IPS DF 6.9 (cell line): ENCODE measurements around the gene TSPAN10.

ENCODE experiments used
- DNase-seq: peaks from one replicate; pipeline ENCODE4 v3.0.0-alpha.2; 2013; ENCODE audit warnings: low read depth, low spot score
- H3K27ac ChIP-seq: one replicate; pipeline ENCODE4 v1.5.1; 2013; ENCODE audit warnings: low read length, control low read depth
- H3K27me3 ChIP-seq: 2 replicates; pipeline ENCODE4 v1.6.1; 2013; ENCODE audit warnings: mild to moderate bottlenecking, low read length; ENCODE audit not compliant: control insufficient read depth, insufficient read depth
- H3K36me3 ChIP-seq: 2 replicates; pipeline ENCODE4 v1.6.1; 2013; ENCODE audit warnings: low read length; ENCODE audit not compliant: control insufficient read depth, insufficient read depth
- H3K4me1 ChIP-seq: 2 replicates; pipeline ENCODE4 v1.6.1; 2013; ENCODE audit warnings: low read length; ENCODE audit not compliant: control insufficient read depth, insufficient read depth
- H3K4me3 ChIP-seq: 2 replicates; pipeline ENCODE4 v1.5.1; 2013; ENCODE audit warnings: mild to moderate bottlenecking, low read length
- H3K9me3 ChIP-seq: 2 replicates; pipeline ENCODE4 v1.6.1; 2013; ENCODE audit warnings: low read length, inconsistent platforms; ENCODE audit not compliant: control insufficient read depth, insufficient read depth
- WGBS: extraction: QIAGEN DNeasy Blood & Tissue Kit; methylation state at CpG from one replicate; pipeline ENCODE4 v1.1.7; 2013; ENCODE audit warnings: mixed read lengths, missing lambda C conversion rate; ENCODE audit not compliant: insufficient read length, insufficient coverage; 5-methylcytosine and 5-hydroxymethylcytosine counted together

TSPAN10 gene

GRCh38 chr17:81687770-81688541 is 51.0 kb downstream of the TSPAN10 start:
- no peak overlapping the region for H3K4me3 ChIP-seq
- no peak for DNase-seq
- no CpG with 5 or more reads among the region's 41 CpGs for WGBS

GRCh38 chr17:81688616-81689015 is 51.6 kb downstream of the TSPAN10 start:
- no peak for DNase-seq
- WGBS, result no CpG with 5 or more reads among the region's 14 CpGs
- H3K36me3 ChIP-seq, result peaks cover 37% of the 10 kb centered on the region
- H3K9me3 ChIP-seq, result no peaks in the 10 kb centered on the region
- no peak overlapping the region for H3K27ac ChIP-seq
- H3K4me1 ChIP-seq, result no peaks in the 10 kb centered on the region; the same call in 1 of the 2 replicates
- H3K27me3 ChIP-seq, result no peaks in the 10 kb centered on the region
- no peak overlapping the region for H3K4me3 ChIP-seq

More at GRCh38 chr17:81687770-81688541, 51.0 kb downstream of the TSPAN10 start:
- Histone ChIP-seq H3K27me3 (no peaks in the 10 kb centered on the region), H3K27ac (no peak overlapping the region), H3K4me1 (no peaks in the 10 kb centered on the region; the same call in 1 of the 2 replicates), H3K36me3 (peaks cover 37% of the 10 kb centered on the region), H3K9me3 (no peaks in the 10 kb centered on the region)

GRCh38 chr17:81690066-81690465 is 53.1 kb downstream of the TSPAN10 start:
- WGBS, result no CpG with 5 or more reads among the region's 18 CpGs
- H3K4me3 ChIP-seq, result no peak overlapping the region
- no peaks in the 10 kb centered on the region for H3K27me3 ChIP-seq
- no peak for DNase-seq
- H3K27ac ChIP-seq, result no peak overlapping the region
- H3K36me3 ChIP-seq, result peaks cover 46% of the 10 kb centered on the region
- no peaks in the 10 kb centered on the region for H3K9me3 ChIP-seq
- no peaks in the 10 kb centered on the region for H3K4me1 ChIP-seq

- no peaks in the 10 kb centered on the region for H3K4me1 ChIP-seq
- peaks cover 47% of the 10 kb centered on the region for H3K36me3 ChIP-seq
- WGBS, result no CpG with 5 or more reads among the region's 17 CpGs
- no peak overlapping the region for H3K27ac ChIP-seq
- no peak for DNase-seq
- no peak overlapping the region for H3K4me3 ChIP-seq
- no peaks in the 10 kb centered on the region for H3K9me3 ChIP-seq
- H3K27me3 ChIP-seq, result no peaks in the 10 kb centered on the region
Measured at GRCh38 chr17:81690549-81690948, 53.6 kb downstream of the TSPAN10 start.

GRCh38 chr17:81691196-81691595 is 54.2 kb downstream of the TSPAN10 start:
- Histone ChIP-seq H3K27ac (no peak overlapping the region), H3K27me3 (no peaks in the 10 kb centered on the region), H3K36me3 (peaks cover 53% of the 10 kb centered on the region), H3K4me3 (no peak overlapping the region), H3K4me1 (no peaks in the 10 kb centered on the region; the same call in 1 of the 2 replicates), H3K9me3 (no peaks in the 10 kb centered on the region)
- DNase-seq, result no peak
- WGBS, result no CpG with 5 or more reads among the region's 18 CpGs

- H3K4me3 ChIP-seq, result no peak overlapping the region
Measured at GRCh38 chr17:81691608-81692007, 54.6 kb downstream of the TSPAN10 start.

GRCh38 chr17:81693509-81694210 is 56.7 kb downstream of the TSPAN10 start:
- H3K4me1 ChIP-seq, result no peaks in the 10 kb centered on the region; the same call in 1 of the 2 replicates
- DNase-seq, result no peak
- no peaks in the 10 kb centered on the region for H3K27me3 ChIP-seq
- H3K27ac ChIP-seq, result no peak overlapping the region
- peaks cover 49% of the 10 kb centered on the region for H3K36me3 ChIP-seq
- H3K9me3 ChIP-seq, result no peaks in the 10 kb centered on the region
- no CpG with 5 or more reads among the region's 35 CpGs for WGBS
- no peak overlapping the region for H3K4me3 ChIP-seq

More at GRCh38 chr17:81691608-81692007, 54.6 kb downstream of the TSPAN10 start:
- no peak for DNase-seq
- Histone ChIP-seq H3K27ac (no peak overlapping the region), H3K4me1 (no peaks in the 10 kb centered on the region; the same call in 1 of the 2 replicates), H3K36me3 (peaks cover 54% of the 10 kb centered on the region), H3K9me3 (no peaks in the 10 kb centered on the region), H3K27me3 (no peaks in the 10 kb centered on the region)
- no CpG with 5 or more reads among the region's 20 CpGs for WGBS

GRCh38 chr17:81694810-81695209 is 57.8 kb downstream of the TSPAN10 start:
- Histone ChIP-seq H3K4me3 (no peak overlapping the region), H3K9me3 (no peaks in the 10 kb centered on the region), H3K27me3 (no peaks in the 10 kb centered on the region), H3K36me3 (peaks cover 44% of the 10 kb centered on the region), H3K4me1 (no peaks in the 10 kb centered on the region; the same call in 1 of the 2 replicates), H3K27ac (no peak overlapping the region)
- DNase-seq, result no peak
- WGBS, result no CpG with 5 or more reads among the region's 19 CpGs

- no peak for DNase-seq
- Histone ChIP-seq H3K4me1 (no peaks in the 10 kb centered on the region; the same call in 1 of the 2 replicates), H3K9me3 (no peaks in the 10 kb centered on the region), H3K27me3 (no peaks in the 10 kb centered on the region), H3K4me3 (no peak overlapping the region), H3K27ac (no peak overlapping the region), H3K36me3 (peaks cover 40% of the 10 kb centered on the region)
- WGBS, result no CpG with 5 or more reads among the region's 6 CpGs
Measured at GRCh38 chr17:81695211-81695610, 58.2 kb downstream of the TSPAN10 start.

GRCh38 chr17:81695801-81696200 is 58.8 kb downstream of the TSPAN10 start:
- no CpG with 5 or more reads among the region's 22 CpGs for WGBS
- H3K4me1 ChIP-seq, result no peaks in the 10 kb centered on the region; the same call in 1 of the 2 replicates
- no peaks in the 10 kb centered on the region for H3K27me3 ChIP-seq
- no peaks in the 10 kb centered on the region for H3K9me3 ChIP-seq
- H3K36me3 ChIP-seq, result peaks cover 36% of the 10 kb centered on the region
- no peak overlapping the region for H3K27ac ChIP-seq
- DNase-seq, result no peak
- no peak overlapping the region for H3K4me3 ChIP-seq
